Stimulated activated CD4-positive, alpha-beta T cell treated with anti-CD3 and anti-CD28 coated beads, Interleukin-12 subunit alpha, Interleukin-12 subunit beta, amount 100 ng/mL, for 4 hours (primary cell): Measurements from ENCODE around the gene SCAPER.

Source experiments
- DNase-seq: peaks from one replicate; pipeline ENCODE4 v3.0.0-alpha.2; 2020

SCAPER gene

GRCh38 chr15:76386926-76387325 lies 518.2 kb downstream of the SCAPER start:
- DNase-seq, result no peak

GRCh38 chr15:76386178-76386577 lies 519.0 kb downstream of the SCAPER start:
- no peak for DNase-seq

GRCh38 chr15:76384409-76384808 lies 520.7 kb downstream of the SCAPER start:
- no peak for DNase-seq

- no peak for DNase-seq
These were observed 522.0 kb downstream of the SCAPER start for GRCh38 chr15:76382987-76383728.

GRCh38 chr15:76381366-76381765 lies 523.8 kb downstream of the SCAPER start:
- no peak for DNase-seq

- no peak for DNase-seq
These were observed 524.9 kb downstream of the SCAPER start for GRCh38 chr15:76380249-76380648.

- DNase-seq, result no peak
These were observed 526.4 kb downstream of the SCAPER start for GRCh38 chr15:76378691-76379090.

GRCh38 chr15:76377751-76378150 lies 527.4 kb downstream of the SCAPER start:
- no peak for DNase-seq

- DNase-seq, result no peak
These were observed 527.9 kb downstream of the SCAPER start for GRCh38 chr15:76377217-76377616.

- no peak for DNase-seq
These were observed 528.3 kb downstream of the SCAPER start for GRCh38 chr15:76376816-76377215.

- no peak for DNase-seq
These were observed 529.1 kb downstream of the SCAPER start for GRCh38 chr15:76376029-76376428.

GRCh38 chr15:76368122-76368621 lies 537.0 kb downstream of the SCAPER start:
- no peak for DNase-seq

- DNase-seq, result no peak
These were observed 538.4 kb downstream of the SCAPER start for GRCh38 chr15:76366714-76367113.

- DNase-seq, result no peak
These were observed 541.9 kb downstream of the SCAPER start for GRCh38 chr15:76363251-76363650.

GRCh38 chr15:76360416-76360815 lies 544.7 kb downstream of the SCAPER start:
- DNase-seq, result no peak

GRCh38 chr15:76359152-76359551 lies 546.0 kb downstream of the SCAPER start:
- no peak for DNase-seq

GRCh38 chr15:76358453-76358852 lies 546.7 kb downstream of the SCAPER start:
- no peak for DNase-seq

GRCh38 chr15:76354823-76355440 lies 550.2 kb downstream of the SCAPER start:
- DNase-seq, result no peak

- DNase-seq, result no peak
These were observed 551.2 kb downstream of the SCAPER start for GRCh38 chr15:76353903-76354302.

- no peak for DNase-seq
These were observed 552.0 kb downstream of the SCAPER start for GRCh38 chr15:76353023-76353577.

- DNase-seq, result no peak
These were observed 555.7 kb downstream of the SCAPER start for GRCh38 chr15:76349301-76350070.

- no peak for DNase-seq
These were observed 557.6 kb downstream of the SCAPER start for GRCh38 chr15:76347482-76348055.
